Right cardiac atrium (tissue), 5 donors: ENCODE results near the gene C3orf22. TPM values are rescaled to one million over a fixed set of nuclear protein-coding genes. Genes with fewer than 3 reads are reported as not detected.

ENCODE experiments used
- ATAC-seq, 2 donors: fragments of 200-7000 bp; cut with Tn5 transposase; one replicate each; pipeline versions ENCODE4 v1.8.0 to v1.9.1; 2020; ENCODE audit warnings: moderate library complexity in 2 of 2, mild to moderate bottlenecking in 1 of 2
- DNase-seq, 3 donors: peaks; one replicate each; pipeline ENCODE4 v3.0.0-alpha.2; 2020
- H3K27ac ChIP-seq: one replicate; pipeline ENCODE4 v1.5.1; 2013; ENCODE audit warnings: mild to moderate bottlenecking, low read length, control low read depth, moderate library complexity
- H3K27me3 ChIP-seq: one replicate; pipeline ENCODE4 v1.6.1; 2013; ENCODE audit not compliant: control insufficient read depth, insufficient read depth
- H3K4me1 ChIP-seq: one replicate; pipeline ENCODE4 v1.6.1; 2013; ENCODE audit warnings: low read length; ENCODE audit not compliant: control insufficient read depth, insufficient read depth
- H3K4me3 ChIP-seq: one replicate; pipeline ENCODE4 v1.5.1; 2013; ENCODE audit warnings: low read length, control low read depth
- H3K9me3 ChIP-seq: one replicate; pipeline ENCODE4 v1.6.1; 2013; ENCODE audit warnings: low read length; ENCODE audit not compliant: control insufficient read depth
- WGBS: extraction: QIAGEN DNeasy Blood & Tissue Kit; methylation state at CpG from one replicate; pipeline ENCODE4 v1.1.7; 2013; 5-methylcytosine and 5-hydroxymethylcytosine counted together
- intact Hi-C, 4 donors: fragments of 100-400 bp; cut with DNase I; formaldehyde crosslinking; loops; one replicate each; pipeline versions ENCODE4 v1.11.0 to v1.14.0; 2022 to 2023
- polyA plus RNA-seq: library from polyadenylated mRNA; stranded (reverse); fragments of 200-250 nt; gene quantifications from one replicate; pipeline ENCODE4 v1.2.3, GENCODE V29; 2013
- total RNA-seq, 4 donors: library from RNA; stranded (reverse); fragmentation: NEBNext Ultra II Directional; extraction: Animal tissue kit (Norgen Biotek cat#: 25700); gene quantifications; one replicate each; pipeline ENCODE4 v1.2.1, GENCODE V29; 2021
- donor health status: healthy with polysubstance abuse.
- donor health status: DM: no; HTN: yes; CAD: no.
- donor health status: DM: no; HTN: no; CAD: no.
- donor health status: DM: no; HTN: yes; CAD: no; lungs with severe emphysema.
- donor health status: DM: yes; HTN: yes; CAD: no.

The C3orf22 gene
- total and polyA plus RNA-seq, 5 donors: not detected

- ATAC-seq: no peak
- Histone ChIP-seq H3K27ac (no peak overlapping the region), H3K4me3 (no peak overlapping the region), H3K9me3 (no peaks in the 10 kb centered on the region), H3K27me3 (no peaks in the 10 kb centered on the region), H3K4me1 (no peaks in the 10 kb centered on the region)
- DNase-seq: peak in 1 of 3 donors; percentile 50
- 35% methylated on average over 101 of the region's 101 CpGs for WGBS
- intact Hi-C loops: no loop called here
Observed at GRCh38 chr3:126541628-126542339, 16.9 kb downstream of the C3orf22 start.

- Histone ChIP-seq H3K27ac (no peak overlapping the region), H3K27me3 (no peaks in the 10 kb centered on the region), H3K4me3 (no peak overlapping the region), H3K4me1 (no peaks in the 10 kb centered on the region), H3K9me3 (no peaks in the 10 kb centered on the region)
- ATAC-seq: no peak
- DNase-seq: peak in 1 of 3 donors; percentile 19
- intact Hi-C loops: no loop called here
- WGBS: 64% methylated on average over 24 of the region's 24 CpGs
Observed at GRCh38 chr3:126540951-126541627, 17.6 kb downstream of the C3orf22 start.

- DNase-seq (peak; percentile 10 to 56 (median 46)), ATAC-seq (peak in 1 of 2 donors; percentile 49)
- Histone ChIP-seq H3K9me3 (no peaks in the 10 kb centered on the region), H3K4me3 (no peak overlapping the region), H3K27ac (no peak overlapping the region), H3K27me3 (no peaks in the 10 kb centered on the region), H3K4me1 (no peaks in the 10 kb centered on the region)
- intact Hi-C loops: no loop called here
- 21% methylated on average over 9 of the region's 9 CpGs for WGBS
Observed at GRCh38 chr3:126540342-126540849, 18.3 kb downstream of the C3orf22 start.

- Histone ChIP-seq H3K27me3 (no peaks in the 10 kb centered on the region), H3K4me1 (no peaks in the 10 kb centered on the region), H3K4me3 (no peak overlapping the region), H3K9me3 (no peaks in the 10 kb centered on the region), H3K27ac (no peak overlapping the region)
- DNase-seq (peak in 1 of 3 donors; percentile 25), ATAC-seq (no peak)
- WGBS: 88% methylated on average over 10 of the region's 10 CpGs
- intact Hi-C loops: no loop called here
Observed at GRCh38 chr3:126539558-126540250, 19.0 kb downstream of the C3orf22 start.

GRCh38 chr3:126538966-126539365, 19.8 kb downstream of the C3orf22 start:
- no peak for ATAC-seq
- Histone ChIP-seq H3K4me3 (no peak overlapping the region), H3K9me3 (no peaks in the 10 kb centered on the region), H3K4me1 (no peaks in the 10 kb centered on the region), H3K27me3 (no peaks in the 10 kb centered on the region), H3K27ac (no peak overlapping the region)
- intact Hi-C loops: no loop called here
- 50% methylated on average over 5 of the region's 5 CpGs for WGBS
- DNase-seq: no peak

GRCh38 chr3:126538316-126538715, 20.4 kb downstream of the C3orf22 start:
- intact Hi-C loops: no loop called here
- ATAC-seq: no peak
- no peak overlapping the region for H3K4me3 ChIP-seq
- H3K9me3 ChIP-seq: no peaks in the 10 kb centered on the region
- H3K27ac ChIP-seq: no peak overlapping the region
- H3K27me3 ChIP-seq: no peaks in the 10 kb centered on the region
- H3K4me1 ChIP-seq: no peaks in the 10 kb centered on the region
- WGBS: 67% methylated on average over 9 of the region's 9 CpGs
- DNase-seq: no peak

- ATAC-seq: no peak
- Histone ChIP-seq H3K4me3 (no peak overlapping the region), H3K9me3 (no peaks in the 10 kb centered on the region), H3K27ac (no peak overlapping the region), H3K4me1 (no peaks in the 10 kb centered on the region), H3K27me3 (no peaks in the 10 kb centered on the region)
- DNase-seq: no peak
- intact Hi-C loops: no loop called here
- 65% methylated on average over 10 of the region's 10 CpGs for WGBS
Observed at GRCh38 chr3:126537730-126538281, 20.9 kb downstream of the C3orf22 start.

GRCh38 chr3:126537116-126537729, 21.5 kb downstream of the C3orf22 start:
- no peaks in the 10 kb centered on the region for H3K9me3 ChIP-seq
- no peaks in the 10 kb centered on the region for H3K4me1 ChIP-seq
- no peaks in the 10 kb centered on the region for H3K27me3 ChIP-seq
- no peak for DNase-seq
- intact Hi-C loops: no loop called here
- ATAC-seq: no peak
- H3K4me3 ChIP-seq: no peak overlapping the region
- 74% methylated on average over 9 of the region's 9 CpGs for WGBS
- no peak overlapping the region for H3K27ac ChIP-seq

- no peak for ATAC-seq
- intact Hi-C loops: no loop called here
- no peak for DNase-seq
- 78% methylated on average over 3 of the region's 3 CpGs for WGBS
- Histone ChIP-seq H3K9me3 (no peaks in the 10 kb centered on the region), H3K4me1 (no peaks in the 10 kb centered on the region), H3K4me3 (no peak overlapping the region), H3K27ac (no peak overlapping the region), H3K27me3 (no peaks in the 10 kb centered on the region)
Observed at GRCh38 chr3:126536126-126536525, 22.6 kb downstream of the C3orf22 start.

GRCh38 chr3:126535636-126536035, 23.1 kb downstream of the C3orf22 start:
- no peak overlapping the region for H3K4me3 ChIP-seq
- DNase-seq (peak in 2 of 3 donors; percentile 9 to 28), ATAC-seq (no peak)
- no peak overlapping the region for H3K27ac ChIP-seq
- intact Hi-C loops: no loop called here
- no peaks in the 10 kb centered on the region for H3K27me3 ChIP-seq
- H3K4me1 ChIP-seq: no peaks in the 10 kb centered on the region
- H3K9me3 ChIP-seq: no peaks in the 10 kb centered on the region
